OCI-LY3 (cell line): ENCODE measurements around the gene AGRN.

Experiments
- EZH2phosphoT487 ChIP-seq: fragments of 200-600 bp; shearing (Covaris generic); IDR thresholded peaks from 2 replicates; pipeline ENCODE4 v1.6.1; 2018; ENCODE audit warnings: antibody characterized with exemption, mixed run types, low read depth
- TF ChIP-seq, protein P1 (sequence below): fragments of 200-600, 300-600 bp; sonication (generic); IDR thresholded peaks from 2 replicates; pipeline ENCODE4 v1.5.1; 2014; ENCODE audit warnings: antibody characterized with exemption, low read length, low read depth

- no peak for TF ChIP-seq EZH2phosphoT487
- TF ChIP-seq, protein P1, sequence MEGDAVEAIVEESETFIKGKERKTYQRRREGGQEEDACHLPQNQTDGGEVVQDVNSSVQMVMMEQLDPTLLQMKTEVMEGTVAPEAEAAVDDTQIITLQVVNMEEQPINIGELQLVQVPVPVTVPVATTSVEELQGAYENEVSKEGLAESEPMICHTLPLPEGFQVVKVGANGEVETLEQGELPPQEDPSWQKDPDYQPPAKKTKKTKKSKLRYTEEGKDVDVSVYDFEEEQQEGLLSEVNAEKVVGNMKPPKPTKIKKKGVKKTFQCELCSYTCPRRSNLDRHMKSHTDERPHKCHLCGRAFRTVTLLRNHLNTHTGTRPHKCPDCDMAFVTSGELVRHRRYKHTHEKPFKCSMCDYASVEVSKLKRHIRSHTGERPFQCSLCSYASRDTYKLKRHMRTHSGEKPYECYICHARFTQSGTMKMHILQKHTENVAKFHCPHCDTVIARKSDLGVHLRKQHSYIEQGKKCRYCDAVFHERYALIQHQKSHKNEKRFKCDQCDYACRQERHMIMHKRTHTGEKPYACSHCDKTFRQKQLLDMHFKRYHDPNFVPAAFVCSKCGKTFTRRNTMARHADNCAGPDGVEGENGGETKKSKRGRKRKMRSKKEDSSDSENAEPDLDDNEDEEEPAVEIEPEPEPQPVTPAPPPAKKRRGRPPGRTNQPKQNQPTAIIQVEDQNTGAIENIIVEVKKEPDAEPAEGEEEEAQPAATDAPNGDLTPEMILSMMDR, result no peak
Observed at GRCh38 chr1:1026599-1027413, 6.9 kb downstream of the AGRN start.
